SK-N-DZ (cell line): ENCODE results near the gene ZNRF4.
"Not testable (repeated sequence)": the region's sequence is repeated elsewhere in the genome, so short reads cannot be mapped to it uniquely, and the experiment has no call there.

Source experiments
- DNase-seq: peaks from one replicate; pipeline ENCODE4 v3.0.0-alpha.2; 2015; ENCODE audit warnings: low spot score

The ZNRF4 gene

DNA sequence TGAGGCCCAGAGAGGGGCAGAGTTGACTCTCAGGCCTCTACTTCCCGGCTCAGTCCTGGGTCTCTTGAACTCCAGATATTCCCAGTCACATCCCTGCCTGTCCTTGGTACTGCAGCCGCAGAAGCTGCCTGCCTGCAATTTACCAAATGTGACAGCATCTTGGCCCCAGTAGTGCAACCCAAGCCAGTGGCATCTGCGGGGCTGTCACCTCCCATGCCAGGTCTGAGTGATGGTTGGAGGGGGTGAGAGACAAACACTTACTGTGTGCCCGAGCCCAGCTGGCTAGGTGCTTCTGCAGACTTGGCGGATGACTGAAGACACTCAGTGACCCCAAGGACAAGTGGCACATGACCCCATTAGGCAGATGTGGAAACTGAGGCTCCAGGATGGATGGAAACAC is 18.4 kb downstream of the ZNRF4 start:
- DNase-seq: no peak

DNA sequence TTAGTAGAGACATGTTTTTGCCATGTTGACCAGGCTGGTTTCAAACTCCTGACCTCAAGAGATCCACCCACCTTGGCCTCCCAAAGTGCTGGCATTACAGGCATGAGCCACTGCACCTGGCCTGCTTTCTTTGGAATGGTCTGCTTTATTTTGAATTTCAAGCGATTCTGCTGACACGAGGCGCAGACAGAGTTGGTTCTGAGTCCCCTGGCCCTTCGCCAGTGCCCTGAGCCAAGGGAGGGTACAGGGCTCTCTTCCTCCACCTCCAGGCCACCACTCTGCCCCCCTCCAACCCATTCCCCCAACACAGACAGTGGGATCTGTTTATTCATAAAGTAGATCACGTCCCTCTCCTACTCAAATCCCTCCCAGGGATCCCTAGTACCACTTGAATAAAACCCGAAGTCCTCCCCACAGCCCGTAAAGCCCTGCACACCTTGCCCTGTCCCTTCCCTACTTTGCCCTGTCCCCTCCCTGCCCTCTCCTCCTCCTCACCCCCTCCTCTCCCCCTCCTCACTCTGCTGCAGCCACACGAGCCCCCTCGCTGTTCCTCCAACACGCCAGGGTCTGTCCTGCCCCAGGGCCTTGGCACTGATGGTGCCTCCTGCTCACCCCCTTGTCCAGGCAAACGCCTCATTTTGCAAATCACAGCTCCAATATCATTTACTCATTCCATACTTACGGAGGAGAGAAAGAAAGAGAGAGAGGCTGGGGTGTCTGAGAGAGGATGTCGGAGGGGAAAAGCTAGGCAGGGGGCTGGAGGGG is 22.4 kb downstream of the ZNRF4 start:
- no peak for DNase-seq

DNA sequence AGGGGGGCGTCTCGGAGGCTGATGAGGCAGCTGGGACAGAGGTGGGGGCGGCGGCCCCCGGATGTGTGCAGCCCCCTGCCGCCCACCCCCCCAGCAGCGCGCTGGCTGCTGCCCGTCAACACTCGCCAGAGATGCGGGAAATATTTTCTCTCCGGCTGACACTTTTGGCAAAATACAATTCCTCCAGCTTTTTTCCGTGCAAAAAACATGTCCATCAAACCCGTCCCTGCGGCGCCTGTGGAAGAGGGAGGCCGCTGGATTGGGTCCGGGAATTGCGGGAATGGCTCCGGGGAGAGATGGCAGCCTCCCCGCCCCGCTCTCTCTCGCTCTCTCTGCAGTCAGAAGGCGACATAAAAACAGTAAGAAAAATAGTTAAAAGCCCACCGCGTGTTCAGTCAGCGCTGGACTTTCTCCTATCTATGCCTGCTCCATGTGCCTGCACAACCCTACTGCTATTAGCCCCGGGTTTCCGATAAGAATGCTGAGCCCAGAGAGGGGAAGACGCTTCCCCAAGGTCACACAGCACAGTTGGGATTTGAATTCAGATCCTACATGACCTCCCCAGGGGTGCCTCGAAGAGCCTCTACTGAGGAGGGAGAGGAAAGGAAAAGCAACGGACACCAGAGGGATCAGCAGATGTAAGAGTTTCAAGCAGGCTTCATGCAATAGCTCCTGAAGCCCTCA is 23.2 kb downstream of the ZNRF4 start:
- DNase-seq: no peak

DNA sequence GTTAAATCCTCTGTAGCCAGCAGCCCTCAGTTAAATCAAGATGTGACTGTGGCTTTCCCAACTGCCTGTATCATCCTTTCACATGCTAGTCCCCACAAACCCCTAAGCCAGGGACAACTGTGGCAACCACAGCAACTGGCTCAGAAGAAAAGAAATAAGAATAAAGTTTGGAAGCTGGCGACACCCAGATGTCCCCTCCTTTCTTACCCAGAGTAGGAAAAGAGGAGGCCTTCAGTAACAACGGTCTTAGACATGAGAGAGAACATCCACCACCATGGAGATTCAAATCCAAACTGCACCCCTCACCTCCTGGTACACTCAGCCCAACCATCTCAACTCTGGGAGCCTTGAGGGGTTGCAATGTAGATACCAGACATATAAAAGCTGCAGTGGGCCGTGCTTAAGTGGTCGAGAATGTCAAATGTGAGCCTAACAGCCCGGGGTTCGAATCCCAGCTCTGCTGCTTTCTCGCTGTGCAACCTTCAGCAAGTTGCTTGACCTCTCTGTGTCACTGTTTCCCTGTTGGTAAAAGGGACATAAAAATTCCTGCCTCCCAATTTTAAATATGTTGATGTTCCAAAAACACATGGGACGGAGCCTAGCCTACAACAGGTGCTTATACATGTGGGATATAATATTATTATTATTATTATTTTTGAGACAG is 23.8 kb downstream of the ZNRF4 start:
- DNase-seq: no peak

DNA sequence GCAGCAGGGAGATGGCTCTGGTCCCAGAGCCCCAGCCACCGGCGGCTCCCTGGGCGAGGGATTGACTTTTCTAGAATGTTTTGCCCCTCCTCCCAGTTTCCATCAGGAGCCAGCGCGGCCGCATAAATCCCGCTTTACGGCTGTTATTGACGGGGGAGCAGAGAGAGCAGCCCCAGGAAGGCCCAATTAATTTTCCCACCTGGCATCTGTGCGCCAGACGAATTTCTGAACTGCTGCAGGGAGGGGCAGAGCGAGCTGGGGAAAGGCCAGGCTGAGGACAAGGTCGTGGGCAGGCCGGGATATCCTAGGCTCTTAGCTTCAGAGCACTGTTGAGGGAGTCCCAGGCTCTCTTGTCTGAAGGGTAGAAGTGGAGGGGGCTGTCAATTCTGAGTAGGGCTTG is 24.7 kb downstream of the ZNRF4 start:
- peak; percentile 48 for DNase-seq

DNA sequence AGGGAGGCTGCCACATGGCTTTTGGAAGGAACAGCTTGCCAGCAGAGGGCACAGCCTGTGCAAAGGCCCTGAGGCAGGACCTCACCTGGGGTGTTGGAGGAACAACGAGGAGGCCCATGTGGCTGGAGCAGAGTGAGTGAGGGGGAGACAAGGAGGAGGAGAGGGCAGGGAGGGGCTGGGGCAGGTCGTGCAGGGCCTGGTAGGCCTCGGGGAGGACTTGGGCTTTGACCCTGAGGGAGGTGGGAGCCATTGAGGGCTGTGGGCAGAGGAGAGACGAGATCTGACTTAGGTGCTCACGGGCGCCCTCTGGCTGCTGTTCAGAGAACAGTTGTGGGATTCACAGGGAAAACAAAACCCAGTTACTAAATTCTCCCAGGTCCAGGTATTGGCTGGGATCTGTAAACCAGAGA is 25.2 kb downstream of the ZNRF4 start:
- peak; percentile 25 for DNase-seq

DNA sequence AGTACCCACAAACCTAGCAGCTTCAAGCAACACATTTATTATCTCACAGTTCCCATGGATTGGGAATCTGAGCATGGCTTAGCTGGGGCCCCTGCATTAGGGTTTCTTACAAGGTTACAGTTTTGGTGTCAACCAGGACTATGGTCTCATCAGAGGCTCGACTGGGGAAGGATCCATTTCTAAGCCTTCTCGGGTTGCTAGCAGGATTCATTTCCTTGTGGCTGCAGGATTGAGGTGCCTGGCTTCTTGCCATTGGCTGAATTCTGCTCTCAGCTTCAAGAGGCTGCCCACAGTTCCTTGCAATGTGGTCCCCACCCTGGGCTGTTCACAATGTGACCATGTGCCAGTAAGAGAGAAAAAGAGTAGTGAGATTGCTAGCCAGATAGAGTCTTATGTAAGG is 26.7 kb downstream of the ZNRF4 start:
- no peak for DNase-seq

DNA sequence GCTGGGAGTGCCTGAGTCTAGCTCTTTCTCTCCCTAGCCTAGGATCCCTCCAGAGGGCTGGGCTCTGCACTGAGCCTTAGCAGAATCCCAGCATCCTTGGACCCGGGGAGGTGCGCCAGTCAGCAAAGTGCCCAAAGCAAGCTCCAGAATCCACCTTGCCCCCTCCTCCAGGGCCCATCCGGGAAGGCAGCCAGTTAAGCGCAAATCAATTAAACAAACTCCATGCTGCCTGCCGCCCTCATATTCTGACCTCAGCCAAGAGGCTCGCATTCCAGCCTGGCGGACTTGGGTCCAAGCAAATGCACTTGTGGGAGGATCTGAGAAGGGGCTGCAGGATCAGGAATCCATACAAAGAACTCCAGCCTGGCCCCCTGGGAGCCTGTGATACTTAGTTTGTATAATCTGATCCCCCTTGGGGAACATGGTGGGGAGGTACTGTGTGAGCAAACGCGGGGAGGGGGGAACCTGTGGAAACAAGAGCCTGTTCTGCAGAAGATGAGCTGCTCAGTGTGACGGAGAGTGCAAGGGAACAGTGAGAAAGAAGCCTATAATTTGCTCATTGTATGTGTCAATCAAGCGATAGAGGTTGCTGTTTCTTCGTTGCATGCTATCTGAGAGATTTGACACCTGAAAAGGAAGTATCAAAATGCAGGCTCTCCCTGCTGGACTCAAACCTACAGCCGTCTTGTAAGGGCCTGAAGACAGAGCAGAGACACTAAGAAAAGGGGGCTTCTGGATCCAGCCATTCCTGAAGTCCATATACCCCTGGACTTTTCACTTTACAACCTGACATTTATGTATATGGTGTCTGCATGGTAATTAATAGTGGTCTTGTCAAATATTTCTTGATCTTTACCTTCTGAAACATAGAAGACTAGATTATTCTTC is 29.4 kb downstream of the ZNRF4 start:
- DNase-seq: no peak

DNA sequence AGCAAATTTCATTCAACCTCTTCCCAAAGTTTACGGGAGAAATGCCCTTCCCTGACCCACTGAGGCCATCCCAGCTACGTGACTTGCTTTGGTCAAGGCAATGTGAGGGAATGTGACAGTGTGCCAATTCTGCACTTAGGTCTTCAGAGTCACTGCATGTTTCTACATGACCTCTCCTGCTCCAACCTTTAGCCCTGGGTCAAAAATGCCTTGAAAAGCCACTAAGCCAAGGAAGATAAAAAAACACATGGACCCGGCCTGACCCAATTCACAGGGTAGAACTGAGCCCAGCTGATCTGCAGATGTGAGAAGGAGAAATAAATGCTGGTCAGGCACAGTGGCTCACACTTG is 30.0 kb downstream of the ZNRF4 start:
- no peak for DNase-seq

DNA sequence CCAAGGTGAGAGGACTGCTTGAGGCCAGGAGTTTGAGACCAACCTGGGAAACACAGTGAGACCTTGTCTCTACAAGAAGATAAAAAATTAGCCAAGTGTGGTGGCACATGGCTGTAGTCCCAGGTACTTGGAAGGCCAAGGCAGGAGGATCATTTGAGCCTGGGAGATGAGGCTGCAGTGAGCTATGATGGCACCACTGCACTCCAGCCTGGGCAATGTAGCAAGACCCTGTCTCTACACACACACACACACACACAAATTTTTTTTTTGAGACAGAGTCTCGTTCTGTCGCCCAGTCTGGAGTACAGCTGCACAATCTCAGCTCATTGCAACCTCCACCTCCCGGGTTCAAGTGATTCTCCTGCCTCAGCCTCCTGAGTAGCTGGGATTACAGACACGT is 30.4 kb downstream of the ZNRF4 start:
- not testable (repeated sequence) for DNase-seq

DNA sequence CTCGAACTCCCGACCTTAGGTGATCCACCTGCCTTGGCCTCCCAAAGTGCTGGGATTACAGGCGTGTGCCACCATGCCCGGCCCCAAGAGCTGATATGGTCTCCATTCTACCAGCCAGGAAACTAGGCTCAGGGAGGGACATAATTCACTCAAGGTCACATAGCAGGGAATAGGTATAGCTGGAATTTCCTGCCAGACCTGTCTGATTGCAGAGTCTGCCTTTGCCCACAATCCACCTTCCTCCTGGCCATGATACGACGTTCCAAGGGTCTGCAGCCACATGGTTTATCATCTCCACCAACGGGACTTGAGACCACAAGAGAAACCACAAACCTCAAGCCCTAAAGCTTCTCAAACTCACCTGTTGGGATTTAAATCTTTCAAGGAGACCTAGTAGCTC is 32.0 kb downstream of the ZNRF4 start:
- no peak for DNase-seq

DNA sequence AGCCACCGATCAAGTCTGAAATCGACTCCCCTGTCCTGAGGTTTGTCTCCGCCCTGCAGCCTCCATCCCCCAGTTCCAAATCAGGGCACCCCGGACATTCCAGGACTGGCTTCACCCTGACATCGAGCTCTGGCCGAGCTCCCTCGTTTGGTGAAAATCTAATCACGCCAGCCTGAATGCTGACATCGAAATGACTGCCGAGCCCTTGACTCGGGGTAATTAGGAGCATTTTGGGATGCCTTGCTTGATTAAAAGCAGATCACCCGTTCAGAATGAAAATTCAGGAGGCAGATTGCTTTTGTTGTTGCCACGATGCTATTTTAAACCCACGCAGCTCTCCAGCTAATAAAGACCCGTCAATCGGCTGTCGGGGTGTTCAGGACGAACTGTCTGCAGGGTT is 34.3 kb downstream of the ZNRF4 start:
- DNase-seq: peak; percentile 21

DNA sequence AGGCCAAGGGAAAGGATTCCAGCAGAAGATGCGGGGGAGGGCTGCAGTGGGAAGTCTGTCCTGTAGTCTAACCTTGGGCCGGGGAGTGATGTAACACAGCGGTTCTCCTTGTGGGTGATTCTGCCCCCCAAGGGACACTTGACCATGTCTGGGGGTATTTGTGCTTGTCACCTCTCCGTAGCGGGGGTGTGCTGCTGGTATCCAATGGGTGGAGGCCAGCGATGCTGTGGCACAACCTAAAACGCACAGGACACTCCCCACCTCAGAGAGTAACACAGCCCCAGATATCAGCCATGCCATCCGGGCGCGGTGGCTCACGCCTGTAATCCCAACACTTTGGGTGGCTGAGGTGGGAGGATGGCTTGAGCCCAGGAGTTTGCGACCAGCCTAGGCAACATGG is 36.3 kb downstream of the ZNRF4 start:
- no peak for DNase-seq

DNA sequence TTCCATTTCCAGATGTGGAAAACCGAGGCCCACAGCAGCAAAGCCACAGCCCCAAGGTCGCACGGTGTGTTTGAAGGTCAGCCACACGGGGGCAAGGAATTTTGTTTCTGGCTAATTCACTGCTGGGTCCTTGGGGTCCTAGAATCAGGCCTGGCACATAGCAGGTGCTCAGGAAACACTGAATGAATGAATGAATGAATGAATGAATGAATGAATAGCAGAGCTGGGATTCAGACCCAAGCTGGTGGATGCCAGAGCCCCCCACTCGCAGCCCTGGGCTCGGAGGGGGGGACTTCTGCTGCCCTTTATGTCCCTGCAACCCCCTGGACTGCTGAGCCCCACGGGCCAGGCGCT is 37.0 kb downstream of the ZNRF4 start:
- DNase-seq: no peak

DNA sequence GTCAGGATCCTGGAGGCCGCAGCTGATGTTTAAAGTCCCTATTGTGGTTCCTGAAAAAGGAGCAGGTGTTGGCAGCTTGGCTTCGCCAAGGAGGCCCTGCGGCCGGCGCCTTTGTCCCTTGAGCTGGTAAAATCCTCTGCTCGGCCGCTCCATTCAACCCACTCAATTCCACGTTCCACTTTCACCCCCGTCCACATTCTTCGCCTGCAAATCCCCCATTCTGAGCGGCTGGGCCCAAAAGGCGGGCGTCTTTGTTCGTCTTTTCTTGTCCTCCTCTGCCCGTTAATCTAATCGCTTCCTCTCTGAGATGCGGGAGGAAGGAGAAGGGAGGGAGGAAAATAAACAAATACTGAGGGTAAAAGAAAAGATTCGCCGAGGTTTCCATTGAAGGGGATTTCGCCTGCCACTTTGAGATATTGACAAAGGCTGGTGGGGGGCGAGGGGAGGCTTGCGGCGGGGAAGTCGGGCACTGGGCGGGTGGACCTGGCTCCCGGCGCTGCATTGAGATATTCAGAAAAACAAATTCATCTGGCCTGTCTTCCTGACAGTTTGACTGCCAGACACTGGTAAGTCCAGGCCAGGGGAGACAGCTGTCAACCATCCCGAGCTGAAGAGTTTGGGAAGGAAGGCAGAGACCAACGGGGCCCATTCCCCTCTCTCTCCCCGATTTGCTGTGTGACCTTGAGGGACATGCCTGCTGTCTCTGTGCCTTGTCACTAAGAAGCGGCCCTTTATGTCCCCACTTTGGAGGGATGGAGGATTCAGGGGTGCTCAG is 37.6 kb downstream of the ZNRF4 start:
- DNase-seq: no peak

DNA sequence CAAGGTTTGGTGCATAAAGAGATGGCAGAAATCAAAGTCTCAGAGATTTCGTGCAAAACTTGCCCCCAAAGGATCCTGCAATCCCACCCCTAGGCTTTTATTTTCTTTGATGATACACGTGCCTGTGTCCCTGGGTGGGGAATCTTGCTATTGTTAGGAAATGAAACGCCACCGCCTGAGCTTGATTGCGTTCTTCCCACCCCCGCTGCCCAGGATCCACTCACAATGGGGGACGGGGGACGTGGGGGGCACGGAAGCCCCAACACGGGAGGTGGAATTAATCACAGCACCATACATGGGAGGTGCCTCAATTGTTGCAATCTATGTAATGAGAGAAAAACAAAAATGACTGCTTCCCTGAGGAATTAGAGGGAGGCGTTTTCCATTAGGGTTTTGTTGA is 39.6 kb downstream of the ZNRF4 start:
- DNase-seq: no peak

DNA sequence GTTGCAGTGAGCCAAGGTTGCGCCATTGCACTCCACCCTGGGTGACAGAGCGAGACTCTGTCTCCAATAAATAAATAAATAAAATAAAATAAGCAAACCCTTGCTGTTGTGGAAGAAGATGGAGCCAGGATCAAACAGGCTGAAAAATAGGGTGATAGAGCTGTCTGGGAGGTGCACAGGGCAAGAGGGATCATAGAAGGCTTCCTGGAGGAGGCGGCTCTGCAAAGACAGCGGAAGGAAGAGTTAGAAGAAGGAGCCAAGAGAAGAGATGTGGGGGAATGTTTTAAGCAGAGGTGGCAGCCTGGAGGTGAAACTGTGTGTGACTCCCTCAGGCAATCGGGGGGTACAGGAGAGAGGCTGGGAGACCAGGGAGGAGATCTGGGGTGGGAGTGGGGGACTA is 40.6 kb downstream of the ZNRF4 start:
- DNase-seq: no peak

DNA sequence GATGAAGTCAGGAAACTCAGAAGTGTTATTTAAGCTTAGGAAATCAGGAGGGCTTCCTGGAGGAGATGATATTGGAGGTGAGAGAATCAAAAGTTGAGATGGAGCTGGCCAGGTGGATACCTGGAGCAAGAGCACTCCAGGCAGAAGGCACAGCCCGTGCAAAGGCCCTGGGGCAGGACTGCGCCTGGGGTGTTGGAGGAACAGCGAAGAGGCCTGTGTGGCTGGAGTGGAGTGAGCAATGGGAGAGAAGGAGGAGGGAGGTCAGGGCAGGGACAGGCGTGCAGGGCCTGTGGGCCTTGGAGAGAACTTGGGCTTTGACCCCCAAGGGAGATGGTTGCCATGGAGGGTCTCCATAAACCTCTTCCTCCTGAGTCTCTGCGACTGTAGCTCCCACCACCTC is 42.1 kb downstream of the ZNRF4 start:
- DNase-seq: no peak

DNA sequence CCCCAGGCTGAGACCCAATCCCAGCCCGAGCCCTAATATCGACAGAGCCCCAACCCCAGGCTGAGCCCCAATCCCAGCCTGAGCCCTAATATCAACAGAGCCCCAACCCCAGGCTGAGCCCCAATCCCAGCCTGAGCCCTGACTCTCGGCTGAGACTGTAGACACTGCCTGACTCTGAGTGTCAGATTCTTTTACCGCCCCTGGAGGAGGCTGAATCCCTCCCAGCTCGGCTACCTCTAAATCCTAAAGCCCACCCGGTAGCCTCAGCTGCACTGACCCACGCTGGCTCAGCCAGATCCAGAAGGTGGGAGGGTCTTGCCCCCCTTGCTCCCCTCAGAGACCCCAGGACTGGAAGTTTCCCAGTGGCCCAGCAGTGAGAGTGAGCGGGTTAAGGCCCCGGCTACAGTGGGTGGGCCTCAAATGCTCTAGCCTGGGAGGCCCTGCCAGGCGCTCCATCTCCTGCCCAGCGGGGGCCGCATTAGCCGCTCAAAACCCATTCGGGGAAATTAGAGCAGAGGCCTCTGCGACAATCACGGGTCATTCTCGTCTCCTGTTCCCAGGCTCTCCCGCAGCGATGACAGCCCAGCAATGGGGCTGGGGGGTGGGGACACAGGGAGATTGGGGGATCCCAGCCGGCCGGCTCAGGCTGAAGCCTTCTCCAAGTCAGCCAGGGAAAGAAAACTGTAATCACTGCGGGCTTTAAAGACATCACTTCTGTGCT is 43.8 kb downstream of the ZNRF4 start:
- no peak for DNase-seq

DNA sequence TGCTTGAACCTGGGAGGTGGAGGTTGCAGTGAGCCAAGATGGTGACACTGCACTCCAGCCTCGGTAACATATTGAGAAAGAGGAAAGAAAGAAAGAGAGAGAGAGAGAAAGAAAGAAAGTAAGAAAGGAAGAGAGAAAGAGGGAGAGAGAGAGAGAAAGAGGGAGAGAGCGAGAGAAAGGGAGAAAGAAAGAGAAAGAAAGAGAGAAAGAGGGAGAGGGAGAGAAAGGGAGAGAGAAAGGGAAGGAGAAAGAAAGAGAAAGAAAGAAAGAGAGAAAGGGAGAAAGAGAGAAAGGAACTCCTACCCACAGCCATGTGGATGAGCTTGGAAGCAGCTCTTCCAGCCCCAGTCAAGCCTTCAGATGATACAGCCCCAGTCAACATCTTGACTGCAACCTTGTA is 46.7 kb downstream of the ZNRF4 start:
- DNase-seq: no peak

DNA sequence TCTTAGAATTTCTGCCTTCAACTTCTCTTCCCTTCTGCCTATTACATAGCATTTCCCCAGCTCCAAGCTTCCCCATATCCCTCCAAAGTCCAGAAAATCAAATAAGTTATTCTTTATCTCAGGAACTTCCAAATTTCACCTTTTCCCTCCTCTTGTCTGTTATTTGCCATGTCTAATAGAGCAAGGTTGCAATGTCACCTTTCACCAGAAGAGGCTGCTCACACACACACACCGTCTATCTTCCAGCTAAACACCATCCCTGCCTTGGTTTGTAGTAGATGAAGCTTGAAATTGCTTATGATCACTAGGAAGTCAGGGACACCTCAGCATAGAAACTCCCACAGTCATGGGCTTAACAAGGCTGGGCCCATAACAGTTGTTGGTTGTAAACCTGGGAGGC is 48.4 kb downstream of the ZNRF4 start:
- no peak for DNase-seq
